Transverse colon (tissue), 4 donors: ENCODE measurements around the gene ALPK3. TPM values are rescaled to one million over a fixed set of nuclear protein-coding genes. Genes with fewer than 3 reads are reported as not detected.

ENCODE experiments used
- DNase-seq: peaks from one replicate; pipeline ENCODE4 v3.0.0-alpha.2; 2019
- H3K27ac ChIP-seq, 4 donors: fragments of 200-600 bp; sonication (generic); 2 replicates each; pipeline ENCODE4 v1.5.1; 2016 to 2018; ENCODE audit warnings: inconsistent platforms in 4 of 4
- H3K27me3 ChIP-seq: fragments of 200-600 bp; sonication (generic); 2 replicates; pipeline ENCODE4 v1.5.1; 2017; ENCODE audit warnings: inconsistent platforms
- H3K36me3 ChIP-seq, 4 donors: fragments of 200-600 bp; sonication (generic); 2 replicates each; pipeline ENCODE4 v1.5.1; 2017 to 2019; ENCODE audit warnings: inconsistent platforms in 4 of 4
- H3K4me1 ChIP-seq, 4 donors: fragments of 200-600 bp; sonication (generic); 2 replicates each; pipeline ENCODE4 v1.5.1; 2017 to 2020; ENCODE audit warnings: inconsistent platforms in 4 of 4
- H3K4me3 ChIP-seq, 4 donors: fragments of 200-600 bp; sonication (generic); 1 replicate in 1 of 4; 2 replicates in 3 of 4; pipeline versions ENCODE4 v1.5.1 to v1.6.1; 2017 to 2019; ENCODE audit warnings: inconsistent platforms in 4 of 4
- H3K9me3 ChIP-seq, 2 donors: fragments of 200-600 bp; sonication (generic); 2 replicates each; pipeline ENCODE4 v1.5.1; 2017 to 2019; ENCODE audit warnings: inconsistent platforms in 2 of 2
- EP300 ChIP-seq: sonication (generic); formaldehyde crosslinking; IDR thresholded peaks from one replicate; pipeline ENCODE4 v1.6.1; 2017; ENCODE audit warnings: antibody characterized with exemption, low read depth
- POLR2A ChIP-seq: fragments of 450-650 bp; IDR thresholded peaks from one replicate; pipeline ENCODE4 v1.6.1; 2016; ENCODE audit warnings: antibody characterized with exemption, mild to moderate bottlenecking, moderate library complexity
- POLR2AphosphoS5 ChIP-seq, 3 donors: sonication (generic); formaldehyde crosslinking; IDR thresholded peaks; one replicate each; pipeline ENCODE4 v1.6.1; 2016; ENCODE audit warnings: antibody characterized with exemption in 3 of 3
- WGBS, 2 donors: methylation state at CpG; one replicate each; pipeline ENCODE4 v1.1.5; 2018; ENCODE audit warnings: low coverage in 1 of 2; 5-methylcytosine and 5-hydroxymethylcytosine counted together
- in situ Hi-C, 4 donors: fragments of 200-750 bp; cut with MboI; loops; one replicate each; pipeline versions ENCODE4 v1.15.0 to v1.15.1; 2017; ENCODE audit warnings: low sequenced_read_pairs in 3 of 4, low pct_ligation_motif_present in 1 of 4, low pct_unique_long_range_greater_than_20kb in 1 of 4
- intact Hi-C: fragments of 100-400 bp; cut with DNase I; formaldehyde crosslinking; loops from one replicate; pipeline ENCODE4 v1.15.1; 2023; ENCODE audit warnings: low total_unique reads
- total RNA-seq, 4 donors: library from RNA; depleted of rRNA; stranded (reverse); fragments of >200 nt; gene quantifications; one replicate each; pipeline ENCODE4 v1.1.0, GENCODE V29; 2016
- TF ChIP-seq, protein P1 (sequence below), 5 experiments: fragments of 200-600 bp in 3 of 5; fragments of 450-650 bp in 2 of 5; sonication (generic) in 3 of 5; IDR thresholded peaks; 1 replicate in 2 of 5; 2 replicates in 3 of 5; pipeline ENCODE4 v1.5.1; 2016 to 2017; ENCODE audit warnings: antibody characterized with exemption in 5 of 5, inconsistent platforms in 3 of 5, mild to moderate bottlenecking in 2 of 5, moderate library complexity in 1 of 5

Gene ALPK3
- total RNA-seq, 4 donors from 2014 or later = 1.1 to 4.6 (median 2.8) TPM

DNA sequence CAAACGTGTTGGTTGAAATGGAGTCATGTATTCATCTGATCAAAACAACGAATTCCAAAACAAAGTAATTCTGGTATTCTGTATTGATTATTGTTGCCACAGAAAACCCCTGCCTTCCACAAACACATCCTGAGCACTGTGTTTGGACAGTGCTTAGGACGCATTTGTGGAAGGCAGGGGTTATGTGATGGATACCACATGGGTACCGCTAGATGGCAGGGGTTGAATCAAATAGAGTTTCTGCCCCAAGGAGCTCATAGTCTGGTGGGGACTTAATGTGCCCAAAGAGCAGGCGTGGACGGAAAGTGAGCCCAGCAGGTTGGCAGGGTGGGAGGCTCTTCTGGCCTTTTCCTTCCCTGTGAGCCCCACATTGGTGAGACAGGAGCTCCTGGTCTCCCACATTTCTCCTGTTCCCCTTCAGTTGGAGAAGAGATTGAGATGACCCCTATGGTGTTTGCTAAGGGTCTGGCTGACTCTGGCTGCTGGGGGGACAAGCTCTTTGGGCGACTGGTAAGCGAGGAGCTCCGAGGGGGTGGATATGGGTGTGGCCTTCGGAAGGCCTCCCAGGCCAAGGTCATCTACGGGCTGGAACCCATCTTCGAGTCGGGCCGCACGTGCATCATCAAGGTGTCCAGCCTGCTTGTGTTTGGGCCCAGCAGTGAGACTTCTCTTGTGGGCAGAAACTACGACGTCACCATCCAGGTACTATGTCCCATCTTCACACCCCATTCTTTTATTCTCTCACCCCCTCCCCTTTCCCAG is 45.2 kb downstream of the ALPK3 start:
- no peaks in the 10 kb centered on the region for H3K4me1 ChIP-seq
- no peak overlapping the region for H3K4me3 ChIP-seq
- no peaks in the 10 kb centered on the region for H3K36me3 ChIP-seq
- H3K27ac ChIP-seq = no peak overlapping the region
- TF ChIP-seq POLR2A (no peak), EP300 (no peak), POLR2AphosphoS5 (IDR thresholded peaks at IDR 0.05) (no peak)
- TF ChIP-seq, protein P1, sequence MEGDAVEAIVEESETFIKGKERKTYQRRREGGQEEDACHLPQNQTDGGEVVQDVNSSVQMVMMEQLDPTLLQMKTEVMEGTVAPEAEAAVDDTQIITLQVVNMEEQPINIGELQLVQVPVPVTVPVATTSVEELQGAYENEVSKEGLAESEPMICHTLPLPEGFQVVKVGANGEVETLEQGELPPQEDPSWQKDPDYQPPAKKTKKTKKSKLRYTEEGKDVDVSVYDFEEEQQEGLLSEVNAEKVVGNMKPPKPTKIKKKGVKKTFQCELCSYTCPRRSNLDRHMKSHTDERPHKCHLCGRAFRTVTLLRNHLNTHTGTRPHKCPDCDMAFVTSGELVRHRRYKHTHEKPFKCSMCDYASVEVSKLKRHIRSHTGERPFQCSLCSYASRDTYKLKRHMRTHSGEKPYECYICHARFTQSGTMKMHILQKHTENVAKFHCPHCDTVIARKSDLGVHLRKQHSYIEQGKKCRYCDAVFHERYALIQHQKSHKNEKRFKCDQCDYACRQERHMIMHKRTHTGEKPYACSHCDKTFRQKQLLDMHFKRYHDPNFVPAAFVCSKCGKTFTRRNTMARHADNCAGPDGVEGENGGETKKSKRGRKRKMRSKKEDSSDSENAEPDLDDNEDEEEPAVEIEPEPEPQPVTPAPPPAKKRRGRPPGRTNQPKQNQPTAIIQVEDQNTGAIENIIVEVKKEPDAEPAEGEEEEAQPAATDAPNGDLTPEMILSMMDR (IDR thresholded peaks at IDR 0.05) = no peak
- no peaks in the 10 kb centered on the region for H3K9me3 ChIP-seq
- in situ Hi-C loops (no loop called here), intact Hi-C loops (no loop called here)
- no peaks in the 10 kb centered on the region for H3K27me3 ChIP-seq
- WGBS, 2 donors = 91% methylated on average over 3 to 17 of the region's 17 CpGs
- DNase-seq = no peak

DNA sequence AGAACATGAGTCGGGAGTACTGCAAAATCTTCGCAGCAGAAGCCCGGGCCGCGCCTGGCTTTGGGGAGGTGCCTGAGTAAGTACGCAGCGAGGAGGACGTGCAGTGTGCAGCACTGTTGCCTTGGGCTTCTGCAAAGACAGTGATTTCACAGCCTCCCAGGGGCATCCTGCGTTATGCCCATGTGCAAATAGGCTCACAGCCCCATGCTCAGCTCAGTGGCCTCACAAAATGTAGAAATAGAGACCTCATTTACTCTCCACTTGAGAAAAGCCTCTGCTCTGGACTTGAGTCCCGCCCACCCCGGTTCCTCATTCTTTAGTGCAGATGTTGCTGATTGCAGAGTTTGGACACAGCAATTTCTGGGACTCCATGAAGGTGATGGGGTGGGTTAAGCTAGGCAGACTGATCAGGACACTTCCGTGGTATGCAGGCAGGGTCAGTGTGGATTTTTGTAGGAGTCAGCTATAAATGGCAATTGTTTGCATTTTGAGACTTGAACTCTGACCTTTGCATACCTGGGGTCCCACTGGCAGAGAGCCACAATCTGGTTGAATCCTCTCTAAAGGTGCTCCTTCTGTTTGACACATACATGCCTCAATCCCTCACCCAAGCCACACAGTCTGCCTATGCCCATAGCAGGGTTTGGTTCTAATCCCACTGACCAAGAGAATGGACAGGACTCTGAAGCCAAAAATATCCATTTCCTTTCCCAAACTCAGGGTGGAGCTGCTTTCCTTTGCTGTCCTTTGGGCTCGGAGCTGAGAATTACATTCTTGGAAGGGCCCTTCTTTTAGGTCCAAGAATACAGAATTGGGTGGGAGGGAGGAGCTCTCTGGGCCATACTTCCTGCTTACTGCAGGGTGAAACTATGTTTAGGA is 46.6 kb downstream of the ALPK3 start:
- Histone ChIP-seq H3K4me1 (no peaks in the 10 kb centered on the region), H3K27ac (no peak overlapping the region), H3K36me3 (no peaks in the 10 kb centered on the region), H3K27me3 (no peaks in the 10 kb centered on the region), H3K4me3 (no peak overlapping the region), H3K9me3 (no peaks in the 10 kb centered on the region)
- intact Hi-C loops = no loop called here
- TF ChIP-seq POLR2A (no peak), POLR2AphosphoS5 (IDR thresholded peaks at IDR 0.05) (no peak), EP300 (no peak)
- TF ChIP-seq, protein P1 (IDR thresholded peaks at IDR 0.05) = no peak
- in situ Hi-C loops = no loop called here
- DNase-seq = no peak
- WGBS, 2 donors = 86% methylated on average over 13 of the region's 13 CpGs; no CpG with 5 or more reads in 1 of the 2 donors

DNA sequence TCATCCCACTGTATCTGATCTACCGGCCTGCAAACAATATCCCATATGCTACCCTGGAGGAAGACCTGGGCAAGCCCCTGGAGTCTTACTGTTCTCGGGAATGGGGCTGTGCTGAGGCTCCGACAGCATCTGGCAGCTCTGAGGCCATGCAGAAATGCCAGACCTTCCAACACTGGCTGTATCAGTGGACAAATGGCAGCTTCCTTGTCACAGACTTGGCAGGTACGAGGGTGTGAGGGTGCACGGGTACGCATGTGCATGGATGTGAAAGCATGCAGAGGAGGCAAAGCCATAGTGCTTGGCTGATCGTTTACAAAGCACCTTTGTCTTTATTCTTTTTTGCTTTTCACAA is 47.3 kb downstream of the ALPK3 start:
- no peak for TF ChIP-seq EP300
- TF ChIP-seq POLR2AphosphoS5 (IDR thresholded peaks at IDR 0.05) = no peak
- TF ChIP-seq, protein P1 (IDR thresholded peaks at IDR 0.05) = no peak
- no peak for TF ChIP-seq POLR2A
- Histone ChIP-seq H3K4me3 (no peak overlapping the region), H3K9me3 (no peaks in the 10 kb centered on the region), H3K27me3 (no peaks in the 10 kb centered on the region), H3K4me1 (no peaks in the 10 kb centered on the region), H3K27ac (no peak overlapping the region), H3K36me3 (no peaks in the 10 kb centered on the region)
- 65 to 82% methylated on average over 4 to 6 of the region's 7 CpGs for WGBS, 2 donors
- no peak for DNase-seq
- in situ Hi-C loops (no loop called here), intact Hi-C loops (no loop called here)

DNA sequence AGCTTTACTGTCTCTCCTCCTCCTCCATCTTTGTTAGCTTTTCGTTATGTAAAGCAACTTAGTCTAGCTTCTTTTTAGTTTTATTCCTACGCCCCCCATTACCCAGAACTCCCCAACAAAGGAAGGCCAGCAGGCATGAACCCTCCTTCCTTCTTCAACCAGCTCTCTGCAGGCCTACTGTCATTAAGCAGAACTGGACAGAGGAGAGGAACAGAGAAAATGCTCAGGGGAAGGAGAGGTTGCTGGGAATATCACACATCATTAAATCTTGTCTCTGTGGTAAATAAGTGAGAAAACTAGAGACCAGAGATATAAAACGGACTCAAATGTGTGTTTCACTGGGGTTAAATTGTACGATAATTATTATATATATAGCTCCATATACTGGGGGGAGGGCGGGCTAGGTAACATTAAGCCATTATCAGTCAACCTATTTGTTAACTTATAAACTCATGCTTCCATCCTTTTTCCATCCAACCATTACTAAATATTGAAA is 48.0 kb downstream of the ALPK3 start:
- Histone ChIP-seq H3K27me3 (no peaks in the 10 kb centered on the region), H3K4me1 (no peaks in the 10 kb centered on the region), H3K36me3 (no peaks in the 10 kb centered on the region), H3K27ac (no peak overlapping the region), H3K4me3 (no peak overlapping the region), H3K9me3 (no peaks in the 10 kb centered on the region)
- intact Hi-C loops (no loop called here), in situ Hi-C loops (no loop called here)
- 85 to 88% methylated on average over 5 of the region's 5 CpGs for WGBS, 2 donors
- TF ChIP-seq EP300 = no peak
- TF ChIP-seq, protein P1 (IDR thresholded peaks at IDR 0.05) = no peak
- no peak for TF ChIP-seq POLR2A
- no peak for TF ChIP-seq POLR2AphosphoS5 (IDR thresholded peaks at IDR 0.05)
- no peak for DNase-seq
